IMR-90 (cell line): ENCODE measurements around the gene GLP2R.
"Not testable (repeated sequence)": the region's sequence is repeated elsewhere in the genome, so short reads cannot be mapped to it uniquely, and the experiment has no call there.

Experiments used
- CEBPB ChIP-seq: IDR thresholded peaks from 2 replicates; pipeline ENCODE4 v1.6.1; 2012; ENCODE audit warnings: low read depth, low read length, improper control_type of control experiment
- CTCF ChIP-seq: conservative IDR thresholded peaks from 2 replicates; pipeline ENCODE4 v1.5.1; 2012; ENCODE audit warnings: mild to moderate bottlenecking, low read depth, low read length, improper control_type of control experiment

- TF ChIP-seq CTCF, CEBPB: not testable (repeated sequence)
Observed at GRCh38 chr17:9921216-9921615, 95.5 kb downstream of the GLP2R start.
